ENCODE results near the gene KMT5B. TPM values are rescaled to one million over a fixed set of nuclear protein-coding genes. Genes with fewer than 3 reads are reported as not detected.

Gene KMT5B
- total and polyA plus RNA-seq, 2 donors (not counting 1 experiment from before 2014, with no cell fraction given), result 13.4 to 77.8 TPM

- 68% methylated on average over 4 of the region's 6 CpGs for WGBS (ENCODE audit: insufficient coverage)
- Histone ChIP-seq H3K27ac (ENCODE audit: low read length in 2 of 2) (no peak overlapping the region), H4K20me1 (ENCODE audit: control insufficient read depth, insufficient read depth, low read length, poor library complexity, severe bottlenecking) (no peaks in the 10 kb centered on the region), H3K27me3 (replicated peaks in 1 of 4; ENCODE audit: control extremely low read depth in 1 of 4, control insufficient read depth in 3 of 4, insufficient read depth in 4 of 4, low read length in 3 of 4) (no peaks in the 10 kb centered on the region), H2AFZ (ENCODE audit: insufficient read depth, low read depth, low read length, poor library complexity, severe bottlenecking) (no peak overlapping the region), H3K4me3 (ENCODE audit: control extremely low read depth in 1 of 5, extremely low read depth in 1 of 5, insufficient read depth in 1 of 5, low read depth in 2 of 5, low read length in 4 of 5) (no peak overlapping the region), H3K4me2 (replicated peaks; ENCODE audit: low read depth, low read length, poor library complexity, severe bottlenecking) (no peak overlapping the region), H3K36me3 (replicated peaks in 1 of 2; ENCODE audit: control extremely low read depth in 1 of 2, control insufficient read depth in 1 of 2, extremely low read depth in 1 of 2, insufficient read depth in 2 of 2, low read length in 1 of 2) (no peaks in the 10 kb centered on the region), H3K9me3 (ENCODE audit: control extremely low read depth in 1 of 3, control insufficient read depth in 2 of 3, insufficient read depth in 1 of 3, low read length in 2 of 3) (peaks cover 0 to 2% (median 0%) of the 10 kb centered on the region in 3 donors), H3K79me2 (ENCODE audit: control insufficient read depth, insufficient read depth, low read length) (no peaks in the 10 kb centered on the region), H3K4me1 (ENCODE audit: control insufficient read depth in 2 of 2, insufficient read depth in 2 of 2, low read length in 2 of 2) (no peaks in the 10 kb centered on the region), H3K9ac (ENCODE audit: low read length) (no peak overlapping the region)
- CTCF ChIA-PET, result no interaction called here
- no peaks in the 10 kb centered on the region for H3K27me3 Mint-ChIP-seq
- ATAC-seq (ENCODE audit: low read depth) (no peak), DNase-seq (no peak)
- no peaks in the 10 kb centered on the region for H3K4me1 Mint-ChIP-seq
- H3K9me3 Mint-ChIP-seq (ENCODE audit: insufficient read depth), result no peaks in the 10 kb centered on the region
- H3K4me3 Mint-ChIP-seq, result no peak overlapping the region
- intact Hi-C loops (cut with micrococcal nuclease), result no loop called here
- POLR2A ChIA-PET, result interaction anchor here (0.6 kb wide), 1 partner anchor 24 kb away, joined by 4 read pairs; no protein-coding TSS in a partner anchor
- H3K27ac Mint-ChIP-seq, result no peak overlapping the region
- TF ChIP-seq EZH2 (IDR thresholded peaks at IDR 0.05; ENCODE audit: borderline replicate concordance, insufficient read depth, low read depth, low read length, poor library complexity, severe bottlenecking) (no peak), CTCF (IDR thresholded peaks at IDR 0.05) (no peak)
Measured at GRCh38 chr11:68223275-68223674, 10.2 kb upstream of the KMT5B start.

DNA sequence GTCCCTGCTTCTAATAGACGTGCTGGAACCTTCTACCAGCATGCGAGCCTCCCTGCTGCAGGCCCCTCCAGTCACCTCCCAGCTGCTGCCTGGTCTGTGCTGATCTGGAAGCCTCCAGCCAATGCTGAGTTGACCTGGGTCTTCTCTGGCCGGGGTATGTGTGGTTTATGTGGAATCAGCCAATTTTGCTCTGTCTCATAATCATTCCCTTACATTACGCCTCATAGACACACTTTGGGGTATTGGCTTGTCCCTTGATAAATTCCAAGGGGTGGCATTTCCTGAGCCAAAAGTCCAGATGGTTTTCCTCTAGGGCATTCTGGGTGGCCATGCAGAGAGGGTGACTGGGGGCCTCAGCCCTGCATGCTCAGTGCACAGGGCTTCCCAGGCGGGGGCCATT is 8.3 kb upstream of the KMT5B start:
- H3K79me2 ChIP-seq (ENCODE audit: control insufficient read depth, insufficient read depth, low read length), result no peaks in the 10 kb centered on the region
- no peak overlapping the region for H2AFZ ChIP-seq (ENCODE audit: insufficient read depth, low read depth, low read length, poor library complexity, severe bottlenecking)
- H3K9ac ChIP-seq (ENCODE audit: low read length), result no peak overlapping the region
- H3K36me3 ChIP-seq (replicated peaks in 1 of 2; ENCODE audit: control extremely low read depth in 1 of 2, control insufficient read depth in 1 of 2, extremely low read depth in 1 of 2, insufficient read depth in 2 of 2, low read length in 1 of 2), result no peaks in the 10 kb centered on the region
- ATAC-seq (ENCODE audit: low read depth) (no peak), DNase-seq (no peak)
- ChIA-PET CTCF (interaction anchor here (4.7 kb wide), 1 partner anchor 12 kb away, joined by 20 read pairs; no protein-coding TSS in a partner anchor), POLR2A (no interaction called here)
- TF ChIP-seq CTCF (IDR thresholded peaks at IDR 0.05) (no peak), EZH2 (IDR thresholded peaks at IDR 0.05; ENCODE audit: borderline replicate concordance, insufficient read depth, low read depth, low read length, poor library complexity, severe bottlenecking) (no peak)
- Mint-ChIP-seq H3K4me3 (no peak overlapping the region), H3K4me1 (no peaks in the 10 kb centered on the region), H3K27ac (no peak overlapping the region), H3K9me3 (ENCODE audit: insufficient read depth) (no peaks in the 10 kb centered on the region), H3K27me3 (no peaks in the 10 kb centered on the region)
- no peak overlapping the region for H3K4me2 ChIP-seq (replicated peaks; ENCODE audit: low read depth, low read length, poor library complexity, severe bottlenecking)
- WGBS (ENCODE audit: insufficient coverage), result 88% methylated on average over 3 of the region's 5 CpGs
- H3K27ac ChIP-seq (ENCODE audit: low read length in 2 of 2), result no peak overlapping the region
- no peaks in the 10 kb centered on the region for H3K9me3 ChIP-seq (ENCODE audit: control extremely low read depth in 1 of 3, control insufficient read depth in 2 of 3, insufficient read depth in 1 of 3, low read length in 2 of 3)
- no peak overlapping the region for H3K4me3 ChIP-seq (ENCODE audit: control extremely low read depth in 1 of 5, extremely low read depth in 1 of 5, insufficient read depth in 1 of 5, low read depth in 2 of 5, low read length in 4 of 5)
- H3K27me3 ChIP-seq (replicated peaks in 1 of 4; ENCODE audit: control extremely low read depth in 1 of 4, control insufficient read depth in 3 of 4, insufficient read depth in 4 of 4, low read length in 3 of 4), result no peaks in the 10 kb centered on the region
- no peaks in the 10 kb centered on the region for H3K4me1 ChIP-seq (ENCODE audit: control insufficient read depth in 2 of 2, insufficient read depth in 2 of 2, low read length in 2 of 2)
- intact Hi-C loops (cut with micrococcal nuclease), result no loop called here
- H4K20me1 ChIP-seq (ENCODE audit: control insufficient read depth, insufficient read depth, low read length, poor library complexity, severe bottlenecking), result no peaks in the 10 kb centered on the region

All from B cell (primary cell).